ENCODE data around the gene CRBN.

The CRBN gene

GRCh38 chr3:3160826-3161225 lies 18.7 kb downstream of the CRBN start:
- Histone ChIP-seq H2AFZ (ENCODE audit: low read depth, low read length, severe bottlenecking) (no peak overlapping the region), H3K79me2 (ENCODE audit: insufficient read depth, low read length) (no peaks in the 10 kb centered on the region), H4K20me1 (ENCODE audit: low read depth, low read length) (no peaks in the 10 kb centered on the region), H3F3A (ENCODE audit: insufficient read depth) (no peaks in the 10 kb centered on the region; the same call in 1 of the 2 replicates), H3K9ac (ENCODE audit: low read length) (no peak overlapping the region), H3K4me2 (ENCODE audit: low read depth, low read length, poor library complexity, severe bottlenecking) (no peak overlapping the region), H3K9me3 (ENCODE audit: insufficient read depth, low read length) (no peaks in the 10 kb centered on the region), H3K9me2 (replicated peaks; ENCODE audit: insufficient read depth, low read length) (no peaks in the 10 kb centered on the region), H3K27ac (ENCODE audit: low read depth, low read length) (no peak overlapping the region), H3K4me3 (ENCODE audit: insufficient read depth, low read length, poor library complexity, severe bottlenecking) (no peak overlapping the region), H3K36me3 (ENCODE audit: low read length) (peaks cover 5% of the 10 kb centered on the region; the same call in 1 of the 2 replicates), H3K27me3 (ENCODE audit: low read length) (no peaks in the 10 kb centered on the region)
- no peak for TF ChIP-seq EZH2phosphoT487 (conservative IDR thresholded peaks at IDR 0.05; ENCODE audit: low read length)
- TF ChIP-seq, protein P1, sequence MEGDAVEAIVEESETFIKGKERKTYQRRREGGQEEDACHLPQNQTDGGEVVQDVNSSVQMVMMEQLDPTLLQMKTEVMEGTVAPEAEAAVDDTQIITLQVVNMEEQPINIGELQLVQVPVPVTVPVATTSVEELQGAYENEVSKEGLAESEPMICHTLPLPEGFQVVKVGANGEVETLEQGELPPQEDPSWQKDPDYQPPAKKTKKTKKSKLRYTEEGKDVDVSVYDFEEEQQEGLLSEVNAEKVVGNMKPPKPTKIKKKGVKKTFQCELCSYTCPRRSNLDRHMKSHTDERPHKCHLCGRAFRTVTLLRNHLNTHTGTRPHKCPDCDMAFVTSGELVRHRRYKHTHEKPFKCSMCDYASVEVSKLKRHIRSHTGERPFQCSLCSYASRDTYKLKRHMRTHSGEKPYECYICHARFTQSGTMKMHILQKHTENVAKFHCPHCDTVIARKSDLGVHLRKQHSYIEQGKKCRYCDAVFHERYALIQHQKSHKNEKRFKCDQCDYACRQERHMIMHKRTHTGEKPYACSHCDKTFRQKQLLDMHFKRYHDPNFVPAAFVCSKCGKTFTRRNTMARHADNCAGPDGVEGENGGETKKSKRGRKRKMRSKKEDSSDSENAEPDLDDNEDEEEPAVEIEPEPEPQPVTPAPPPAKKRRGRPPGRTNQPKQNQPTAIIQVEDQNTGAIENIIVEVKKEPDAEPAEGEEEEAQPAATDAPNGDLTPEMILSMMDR (IDR thresholded peaks at IDR 0.05; ENCODE audit: insufficient read depth, low read length, poor library complexity, severe bottlenecking) = no peak

- Histone ChIP-seq H3K79me2 (ENCODE audit: insufficient read depth, low read length) (no peaks in the 10 kb centered on the region), H2AFZ (ENCODE audit: low read depth, low read length, severe bottlenecking) (no peak overlapping the region), H3K9ac (ENCODE audit: low read length) (no peak overlapping the region), H3K4me2 (ENCODE audit: low read depth, low read length, poor library complexity, severe bottlenecking) (no peak overlapping the region), H3K9me2 (replicated peaks; ENCODE audit: insufficient read depth, low read length) (no peaks in the 10 kb centered on the region), H3K27ac (ENCODE audit: low read depth, low read length) (no peak overlapping the region), H3K9me3 (ENCODE audit: insufficient read depth, low read length) (no peaks in the 10 kb centered on the region), H3K4me3 (ENCODE audit: insufficient read depth, low read length, poor library complexity, severe bottlenecking) (no peak overlapping the region), H3K36me3 (ENCODE audit: low read length) (peaks cover 20% of the 10 kb centered on the region), H3F3A (ENCODE audit: insufficient read depth) (peaks cover 8% of the 10 kb centered on the region; the same call in 1 of the 2 replicates), H3K27me3 (ENCODE audit: low read length) (no peaks in the 10 kb centered on the region), H4K20me1 (ENCODE audit: low read depth, low read length) (no peaks in the 10 kb centered on the region)
- TF ChIP-seq, protein P1 (IDR thresholded peaks at IDR 0.05; ENCODE audit: insufficient read depth, low read length, poor library complexity, severe bottlenecking) = no peak
- TF ChIP-seq EZH2phosphoT487 (conservative IDR thresholded peaks at IDR 0.05; ENCODE audit: low read length) = no peak
Observed at GRCh38 chr3:3157484-3157883, 22.0 kb downstream of the CRBN start.

DNA sequence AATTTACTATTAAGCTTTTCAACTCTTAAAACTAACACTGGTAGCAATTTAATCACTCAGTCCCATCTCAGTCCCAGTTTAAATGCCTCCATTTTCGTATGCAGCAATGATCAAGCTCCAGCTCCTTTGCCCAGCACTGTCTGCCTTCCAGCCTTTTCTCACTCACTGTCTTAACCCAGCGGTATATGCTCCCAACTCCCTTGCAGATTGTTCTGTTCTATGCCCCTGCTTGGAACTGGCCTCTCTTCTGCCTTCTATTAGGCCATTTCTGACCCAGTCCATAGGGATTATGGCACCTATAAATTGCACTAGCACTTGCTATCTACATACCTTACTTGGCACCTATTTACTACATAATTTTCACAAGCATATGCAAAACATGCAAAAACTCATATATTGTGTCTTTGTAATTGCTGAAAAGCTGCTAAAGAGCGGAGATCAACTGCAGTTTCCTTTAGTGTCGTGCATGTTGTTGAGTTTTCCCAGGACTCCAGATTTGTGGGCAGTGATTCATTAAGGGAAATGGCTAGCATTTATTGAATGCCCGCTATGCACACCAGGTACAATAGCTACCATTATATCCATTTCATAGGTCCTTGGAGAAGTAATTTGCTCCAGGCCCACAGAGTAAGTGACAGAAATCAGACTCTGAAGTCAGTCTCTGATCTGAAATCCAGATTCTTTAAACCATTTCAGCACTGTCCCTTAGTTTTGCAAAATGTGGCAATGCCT lies 24.4 kb downstream of the CRBN start:
- peaks cover 38% of the 10 kb centered on the region for H3K36me3 ChIP-seq (ENCODE audit: low read length)
- TF ChIP-seq, protein P1 (IDR thresholded peaks at IDR 0.05; ENCODE audit: insufficient read depth, low read length, poor library complexity, severe bottlenecking) = no peak
- no peak for TF ChIP-seq EZH2phosphoT487 (conservative IDR thresholded peaks at IDR 0.05; ENCODE audit: low read length)

More for the DNA sequence above, 24.4 kb downstream of the CRBN start:
- no peaks in the 10 kb centered on the region for H3K9me3 ChIP-seq (ENCODE audit: insufficient read depth, low read length)
- H3K9ac ChIP-seq (ENCODE audit: low read length) = no peak overlapping the region
- no peaks in the 10 kb centered on the region for H3K79me2 ChIP-seq (ENCODE audit: insufficient read depth, low read length)
- H3K9me2 ChIP-seq (replicated peaks; ENCODE audit: insufficient read depth, low read length) = no peaks in the 10 kb centered on the region
- H3F3A ChIP-seq (ENCODE audit: insufficient read depth) = peaks cover 12% of the 10 kb centered on the region; the same call in 1 of the 2 replicates
- H3K4me2 ChIP-seq (ENCODE audit: low read depth, low read length, poor library complexity, severe bottlenecking) = no peak overlapping the region
- H3K27ac ChIP-seq (ENCODE audit: low read depth, low read length) = no peak overlapping the region
- H4K20me1 ChIP-seq (ENCODE audit: low read depth, low read length) = no peaks in the 10 kb centered on the region
- H3K27me3 ChIP-seq (ENCODE audit: low read length) = no peaks in the 10 kb centered on the region
- H3K4me3 ChIP-seq (ENCODE audit: insufficient read depth, low read length, poor library complexity, severe bottlenecking) = no peak overlapping the region
- H2AFZ ChIP-seq (ENCODE audit: low read depth, low read length, severe bottlenecking) = no peak overlapping the region

All from SU-DHL-6 (cell line).